ENCODE results near the gene RNF114.
A peak's percentile ranks its signal among the peaks of the same experiment; 100 is the strongest.

Gene RNF114

GRCh38 chr20:49904440-49905214, 31.6 kb upstream of the RNF114 start:
- no peak for DNase-seq

- DNase-seq = no peak
These were observed 30.6 kb upstream of the RNF114 start for GRCh38 chr20:49905415-49906091.

GRCh38 chr20:49906101-49906604, 30.0 kb upstream of the RNF114 start:
- DNase-seq = no peak

GRCh38 chr20:49906615-49907154, 29.5 kb upstream of the RNF114 start:
- no peak for DNase-seq

DNA sequence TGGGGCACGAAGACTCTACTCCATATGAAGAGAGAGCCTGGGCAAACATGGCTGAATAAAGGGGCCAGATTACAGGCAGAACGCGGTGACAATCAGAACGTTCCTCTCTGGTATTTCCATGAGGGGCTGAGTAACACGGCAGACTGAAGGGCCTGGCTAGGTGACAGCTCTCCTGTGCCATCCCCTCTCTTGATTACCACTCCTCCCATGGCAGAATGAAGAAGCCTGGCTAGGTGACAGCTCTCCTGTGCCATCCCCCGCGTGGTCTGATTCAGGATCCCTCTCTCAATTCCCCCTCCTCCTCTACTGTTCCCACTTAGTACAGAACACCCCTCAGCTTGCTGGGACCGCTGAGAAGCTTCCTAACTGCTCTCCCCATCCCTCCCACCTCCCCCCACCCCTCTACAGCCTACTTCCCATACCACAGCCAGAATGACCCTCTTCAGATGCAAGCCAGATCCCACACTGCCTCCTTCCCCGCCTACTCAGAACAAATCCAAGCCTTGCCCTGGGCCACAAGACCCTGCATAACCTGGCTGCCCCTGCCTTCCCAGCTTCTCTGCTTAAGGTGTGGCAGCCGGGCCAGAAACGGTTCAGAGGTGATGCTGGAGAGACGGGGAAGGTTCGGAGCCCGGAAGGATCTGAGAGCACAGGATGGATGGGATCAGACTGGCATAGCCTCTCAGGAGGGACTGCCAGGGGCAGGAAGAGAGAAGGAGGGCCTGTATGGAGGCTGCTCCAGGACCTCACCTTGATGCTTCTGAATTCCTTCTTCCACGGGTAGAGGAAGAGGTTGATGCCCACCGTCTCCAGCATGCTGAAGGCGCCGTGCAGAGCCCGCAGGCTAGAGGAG, 28.6 kb upstream of the RNF114 start:
- no peak for DNase-seq

- DNase-seq = no peak
These were observed 28.0 kb upstream of the RNF114 start for GRCh38 chr20:49908258-49908565.

- DNase-seq = no peak
These were observed 26.5 kb upstream of the RNF114 start for GRCh38 chr20:49909499-49910339.

DNA sequence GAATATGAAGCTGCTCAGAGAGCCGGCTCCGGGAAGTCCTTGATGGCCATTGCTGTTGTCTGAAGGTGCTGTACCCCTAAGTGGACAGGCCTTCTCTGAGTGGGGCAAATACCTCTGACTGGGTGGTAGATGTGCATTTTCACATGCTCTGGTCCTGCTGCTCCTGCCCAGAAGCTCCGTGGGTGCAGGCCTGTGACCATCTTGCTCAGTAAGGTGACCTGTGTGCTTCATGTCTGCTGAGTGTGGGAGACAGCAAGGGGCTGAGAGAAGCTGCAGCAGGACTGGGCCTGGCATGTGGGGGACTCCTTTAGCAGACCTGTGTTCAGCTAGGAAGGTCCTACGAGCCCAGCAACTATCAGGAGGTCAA, 25.9 kb upstream of the RNF114 start:
- DNase-seq = no peak

- DNase-seq = no peak
These were observed 22.7 kb upstream of the RNF114 start for GRCh38 chr20:49913399-49914047.

- no peak for DNase-seq
These were observed 21.7 kb upstream of the RNF114 start for GRCh38 chr20:49914310-49915117.

- DNase-seq = no peak
These were observed 21.1 kb upstream of the RNF114 start for GRCh38 chr20:49915118-49915379.

DNA sequence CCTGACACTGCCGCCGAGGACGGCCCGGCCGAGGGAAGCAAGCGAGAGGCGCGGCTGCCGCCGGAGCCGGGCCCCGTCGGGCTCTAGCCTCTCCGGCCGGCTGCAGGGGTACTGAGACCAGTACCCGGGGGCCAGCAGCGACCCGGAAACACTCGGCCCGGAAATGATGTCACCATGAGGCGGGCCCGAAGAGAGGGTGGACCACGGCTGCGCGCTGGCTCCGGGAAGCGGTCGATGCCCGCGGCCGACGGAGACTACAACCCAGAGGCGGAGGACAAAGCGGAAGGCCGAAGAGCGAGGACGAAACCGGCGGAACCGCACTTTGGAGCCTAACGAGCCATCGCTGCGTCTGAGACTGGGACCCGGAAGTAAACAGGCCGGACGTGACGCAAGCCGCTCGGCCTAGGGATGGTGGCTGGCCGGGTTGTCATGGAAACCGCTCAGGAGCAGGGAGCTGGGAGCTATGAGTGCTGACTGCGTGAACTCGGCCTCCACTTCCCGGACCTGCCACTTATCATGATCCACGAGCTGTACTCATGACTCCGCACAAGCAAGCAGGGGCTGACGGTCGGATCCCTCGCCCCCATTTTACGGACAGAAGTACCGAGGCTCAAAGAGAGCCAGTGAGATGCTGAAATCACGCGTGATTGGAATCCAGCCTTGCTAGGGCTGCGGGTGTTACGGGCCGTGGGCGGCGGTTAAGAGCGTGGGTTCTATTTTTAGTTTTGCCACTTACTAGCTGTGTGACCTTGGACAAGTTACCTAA, 20.6 kb upstream of the RNF114 start, which contains the start of gene SPATA2:
SPATA2 (minus strand) TSS at position 150 of the 766 bp plus-strand sequence. CDS start 7,039 bp downstream, outside the sequence.
- DNase-seq = peak; percentile 96

- DNase-seq = peak; percentile 30
These were observed 19.8 kb upstream of the RNF114 start for GRCh38 chr20:49916146-49917002.

GRCh38 chr20:49918446-49918845, 17.8 kb upstream of the RNF114 start:
- no peak for DNase-seq

- DNase-seq = no peak
These were observed 17.2 kb upstream of the RNF114 start for GRCh38 chr20:49919009-49919408.

DNA sequence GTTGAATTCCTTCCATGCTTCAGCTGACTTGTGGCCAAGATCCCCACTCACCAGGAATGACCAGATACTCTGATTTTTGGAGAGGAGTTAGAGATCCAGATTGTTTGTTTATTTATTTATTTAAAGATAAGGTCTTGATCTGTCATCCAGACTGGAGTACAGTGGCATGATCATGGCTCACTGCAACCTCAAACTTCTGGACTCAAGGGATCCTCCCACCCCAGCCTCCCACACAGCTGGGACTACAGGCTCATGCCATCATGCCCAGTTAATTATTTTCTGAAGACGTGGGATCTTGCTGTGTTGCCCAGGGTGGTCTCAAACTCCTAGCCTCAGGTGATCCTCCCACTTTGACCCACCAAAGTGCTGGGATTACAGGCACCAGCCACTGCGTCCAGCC, 16.7 kb upstream of the RNF114 start:
- no peak for DNase-seq

- no peak for DNase-seq
These were observed 11.9 kb upstream of the RNF114 start for GRCh38 chr20:49924247-49924646.

- DNase-seq = no peak
These were observed 10.2 kb upstream of the RNF114 start for GRCh38 chr20:49925901-49926454.
